Measurements from ENCODE around the gene KEAP1.
A peak's percentile ranks its signal among the peaks of the same experiment; 100 is the strongest.
"Not testable (repeated sequence)": the region's sequence is repeated elsewhere in the genome, so short reads cannot be mapped to it uniquely, and the experiment has no call there.

KEAP1 gene

DNA sequence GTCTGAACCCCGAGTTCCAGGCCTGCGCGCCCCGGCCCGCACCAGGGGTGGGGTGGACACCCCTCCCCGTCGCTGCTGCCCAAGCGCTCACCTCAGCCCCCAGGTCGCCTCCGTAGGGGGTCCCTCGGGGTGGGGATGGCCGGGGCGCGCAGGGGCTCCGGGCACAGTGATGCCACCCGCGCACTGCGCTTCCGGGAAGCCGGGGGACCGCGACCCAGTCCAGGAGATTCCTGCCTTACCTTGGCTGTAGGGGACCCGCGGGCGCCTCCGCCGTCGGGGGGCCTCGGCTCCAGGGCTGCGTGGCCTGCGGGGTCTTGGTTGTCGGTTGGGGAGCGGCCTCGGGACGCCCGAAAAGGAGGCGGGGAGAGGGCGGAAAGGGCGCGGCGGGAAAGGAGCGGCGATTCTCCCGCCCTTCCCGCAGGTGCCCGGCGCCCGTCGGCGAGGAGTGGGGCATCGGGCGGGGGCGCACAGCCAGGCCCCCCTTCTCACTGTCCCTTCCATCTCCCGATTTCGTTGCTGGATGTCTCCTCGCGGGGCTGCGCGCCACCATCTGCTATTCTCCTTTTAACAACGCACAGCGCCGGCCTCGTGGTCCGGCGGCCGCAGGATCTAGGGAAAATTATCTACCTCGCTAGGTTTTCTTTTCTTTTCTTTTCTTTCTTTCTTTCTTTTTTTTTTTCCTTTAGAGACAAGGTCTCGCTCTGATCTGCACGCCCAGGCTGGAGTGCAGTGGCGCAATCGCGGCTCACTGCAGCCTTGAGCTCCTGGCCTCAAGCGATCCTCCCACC lies at the start of gene KEAP1:
TSS of gene KEAP1 (minus strand) at position 355 of the 788 bp plus-strand sequence. CDS start 3,323 bp downstream, outside the sequence.
- DNase-seq: peak; percentile 39

DNA sequence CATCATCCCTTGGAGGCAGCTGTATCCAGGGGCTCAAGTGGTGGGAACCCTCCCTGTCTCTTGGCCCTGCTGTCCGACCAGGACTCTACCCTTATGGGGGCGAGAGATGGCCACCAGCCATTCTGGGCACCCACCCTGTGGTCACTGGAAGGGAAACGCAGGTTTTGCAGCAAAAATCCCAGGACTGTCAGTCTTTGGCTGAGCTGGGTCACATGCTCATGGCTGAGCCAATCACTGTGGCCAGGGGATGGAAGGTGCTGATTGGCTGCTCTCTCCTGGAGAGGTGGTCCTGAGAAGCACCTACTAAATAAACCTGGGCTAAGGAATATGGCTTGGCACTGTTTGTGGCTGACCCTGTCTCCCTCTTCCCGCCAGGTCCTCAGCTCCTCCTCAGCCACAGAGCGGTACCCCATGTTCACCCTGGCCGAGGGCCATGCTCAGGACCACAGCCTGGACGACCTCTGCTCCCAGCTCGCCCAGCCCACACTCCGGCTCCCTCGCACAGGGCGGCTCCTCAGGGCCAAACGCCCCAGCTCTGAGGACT lies 49.4 kb upstream of the KEAP1 start:
- DNase-seq: no peak

DNA sequence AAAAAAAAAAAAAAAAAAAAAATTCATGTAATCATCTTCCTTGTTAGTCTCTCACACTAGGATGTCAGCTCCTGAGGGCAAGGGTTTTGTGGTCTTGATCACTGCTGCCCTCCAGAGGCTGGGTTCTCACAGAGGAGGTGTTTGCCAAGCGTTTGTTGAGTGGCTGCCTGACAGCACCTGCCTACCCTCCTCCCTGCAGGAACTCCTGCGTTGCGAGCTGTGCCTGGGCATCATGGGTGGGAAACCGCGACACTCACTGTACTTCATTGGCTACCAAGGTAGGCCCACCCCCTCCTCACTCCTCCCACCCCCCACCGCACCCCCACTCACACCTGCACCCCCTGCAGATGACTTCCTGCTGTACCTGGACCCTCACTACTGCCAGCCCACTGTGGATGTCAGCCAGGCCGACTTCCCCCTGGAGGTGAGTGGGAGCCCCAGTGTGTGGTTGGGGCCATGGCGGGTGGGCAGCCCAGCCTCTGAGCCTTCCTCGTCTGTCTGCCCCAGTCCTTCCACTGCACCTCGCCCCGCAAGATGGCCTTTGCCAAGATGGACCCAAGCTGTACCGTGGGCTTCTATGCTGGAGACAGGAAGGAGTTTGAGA lies 48.6 kb upstream of the KEAP1 start:
- no peak for DNase-seq

DNA sequence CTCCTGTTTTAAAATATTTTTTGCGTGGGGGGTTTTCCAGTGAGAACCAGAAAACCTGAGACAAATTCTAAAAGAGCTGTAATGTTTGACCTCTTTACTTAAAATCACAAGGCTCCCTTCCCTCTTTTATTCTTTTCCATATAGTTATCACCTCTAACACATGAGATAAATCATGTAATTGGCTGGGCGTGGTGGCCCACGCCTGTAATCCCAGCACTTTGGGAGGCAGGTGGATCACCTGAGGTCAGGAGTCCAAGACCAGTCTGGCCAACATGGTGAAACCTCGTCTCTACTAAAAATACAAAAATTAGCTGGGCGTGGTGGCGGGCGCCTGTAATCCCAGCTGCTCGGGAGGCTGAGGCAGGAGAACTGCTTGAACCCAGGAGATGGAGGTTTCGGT lies 47.9 kb upstream of the KEAP1 start:
- not testable (repeated sequence) for DNase-seq

DNA sequence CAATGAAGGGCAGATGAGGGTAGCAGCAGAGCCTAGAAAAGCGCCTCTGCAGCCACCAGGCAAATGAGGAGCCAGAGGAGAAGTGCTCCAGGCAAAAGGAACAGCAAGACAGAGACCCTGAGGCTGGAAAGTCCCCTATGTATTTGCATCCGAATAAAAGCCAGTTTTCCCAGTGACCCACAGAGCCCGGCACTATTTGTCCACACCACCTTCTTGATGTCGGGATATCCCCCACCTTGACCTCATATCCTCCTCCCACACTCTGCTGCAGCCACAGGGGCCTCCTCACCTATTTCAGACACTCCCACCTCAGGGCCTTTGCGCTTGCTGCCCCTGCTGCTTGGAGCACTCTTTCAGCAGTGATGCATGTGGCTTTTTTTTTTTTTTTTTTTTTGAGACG lies 47.2 kb upstream of the KEAP1 start:
- no peak for DNase-seq

DNA sequence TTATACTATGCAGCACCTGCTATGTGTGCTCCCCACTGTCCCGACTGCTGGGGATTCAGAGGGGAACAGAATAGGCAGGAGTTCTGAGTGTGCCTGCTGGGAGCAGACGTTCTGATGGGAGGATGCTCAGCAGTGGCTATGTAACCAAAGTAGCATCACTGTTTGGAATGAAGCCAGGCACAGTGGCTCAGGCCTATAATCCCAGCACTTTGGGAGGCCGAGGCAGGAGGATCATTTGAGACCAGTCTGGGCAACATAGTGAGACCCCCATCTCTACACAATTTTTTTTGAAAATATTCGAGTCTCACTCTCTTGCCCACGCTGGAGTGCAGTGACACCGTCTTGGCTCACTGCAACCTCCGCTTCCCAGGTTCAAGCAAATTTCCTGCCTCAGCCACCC lies 46.6 kb upstream of the KEAP1 start:
- DNase-seq: no peak

DNA sequence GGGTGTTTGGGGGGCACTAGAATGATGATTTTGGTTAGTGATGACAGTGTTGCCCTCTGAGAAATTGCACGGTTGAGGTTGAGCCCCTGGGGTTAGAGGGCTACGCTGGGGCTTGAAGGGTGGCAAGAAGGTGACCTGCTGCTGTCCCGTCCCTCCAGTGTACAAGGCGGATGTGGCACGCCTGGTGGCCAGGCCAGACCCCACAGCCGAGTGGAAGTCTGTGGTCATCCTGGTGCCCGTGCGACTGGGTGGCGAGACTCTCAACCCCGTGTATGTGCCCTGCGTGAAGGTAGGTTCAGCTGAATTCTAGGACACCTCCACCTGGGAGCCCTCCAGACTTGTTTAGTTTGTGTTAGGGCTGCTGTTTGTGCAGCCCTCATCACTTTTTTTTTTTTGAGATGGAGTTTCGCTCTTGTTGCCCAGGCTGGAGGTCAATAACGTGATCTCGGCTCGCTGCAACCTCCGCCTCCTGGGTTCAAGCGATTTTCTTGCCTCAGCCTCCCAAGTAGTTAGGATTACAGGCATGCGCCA lies 45.7 kb upstream of the KEAP1 start:
- no peak for DNase-seq

DNA sequence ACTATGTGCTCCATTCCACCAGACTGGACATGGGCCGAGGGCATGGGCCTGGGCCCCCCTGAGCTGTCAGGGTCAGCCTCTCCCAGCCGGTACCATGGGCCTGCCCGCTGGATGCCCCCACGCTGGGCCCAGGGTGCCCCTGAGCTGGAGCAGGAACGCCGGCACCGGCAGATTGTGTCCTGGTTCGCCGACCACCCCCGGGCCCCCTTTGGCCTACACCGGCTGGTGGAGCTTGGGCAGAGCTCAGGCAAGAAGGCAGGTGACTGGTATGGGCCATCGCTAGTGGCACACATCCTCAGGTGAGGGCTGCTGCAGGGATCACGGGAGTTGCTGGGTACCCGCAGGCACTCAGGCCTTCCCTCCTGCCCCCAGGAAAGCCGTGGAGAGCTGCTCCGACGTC lies 43.7 kb upstream of the KEAP1 start:
- no peak for DNase-seq

DNA sequence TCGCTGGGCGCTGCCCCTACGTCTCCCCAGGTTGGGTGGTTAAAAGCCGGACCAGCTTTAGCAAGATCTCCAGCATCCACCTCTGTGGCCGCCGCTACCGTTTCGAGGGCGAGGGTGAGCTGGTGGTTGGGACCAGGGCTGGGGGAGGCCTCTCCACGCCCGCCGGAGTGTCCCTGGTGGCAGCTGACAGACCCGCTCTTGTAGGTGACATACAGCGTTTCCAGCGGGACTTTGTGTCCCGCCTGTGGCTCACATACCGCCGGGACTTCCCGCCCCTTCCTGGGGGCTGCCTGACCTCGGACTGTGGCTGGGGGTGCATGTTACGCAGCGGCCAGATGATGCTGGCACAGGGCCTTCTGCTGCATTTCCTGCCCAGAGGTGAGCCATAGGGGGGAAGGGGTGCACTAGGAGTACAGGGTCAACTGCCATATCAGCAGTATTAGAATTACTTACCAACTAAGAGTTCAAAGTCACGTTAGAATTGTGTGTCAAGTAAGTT lies 41.6 kb upstream of the KEAP1 start:
- DNase-seq: no peak

DNA sequence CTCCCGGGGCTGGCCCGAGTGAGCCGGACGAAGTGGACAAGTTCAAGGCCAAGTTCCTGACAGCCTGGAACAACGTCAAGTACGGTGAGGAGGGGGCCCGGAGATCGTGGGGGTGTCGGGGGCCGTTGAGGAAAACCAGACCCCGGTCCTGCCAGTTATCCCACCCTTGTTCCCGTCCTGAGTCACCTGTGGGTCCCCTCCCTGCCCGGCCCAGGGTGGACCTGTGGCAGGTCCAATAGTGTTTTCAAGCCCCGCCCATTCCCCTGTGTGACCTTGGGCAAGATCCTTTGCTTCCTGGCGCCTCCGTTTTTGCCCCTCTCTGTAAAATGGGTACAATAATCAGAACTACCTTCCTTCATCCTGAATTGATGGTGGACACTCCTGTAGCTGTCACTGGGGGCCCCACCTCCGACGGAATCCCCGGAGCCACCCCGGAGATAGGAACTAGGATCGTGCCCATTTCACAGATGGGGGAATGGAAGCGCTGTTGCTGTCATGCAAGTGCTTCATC lies 41.1 kb upstream of the KEAP1 start:
- DNase-seq: no peak

DNA sequence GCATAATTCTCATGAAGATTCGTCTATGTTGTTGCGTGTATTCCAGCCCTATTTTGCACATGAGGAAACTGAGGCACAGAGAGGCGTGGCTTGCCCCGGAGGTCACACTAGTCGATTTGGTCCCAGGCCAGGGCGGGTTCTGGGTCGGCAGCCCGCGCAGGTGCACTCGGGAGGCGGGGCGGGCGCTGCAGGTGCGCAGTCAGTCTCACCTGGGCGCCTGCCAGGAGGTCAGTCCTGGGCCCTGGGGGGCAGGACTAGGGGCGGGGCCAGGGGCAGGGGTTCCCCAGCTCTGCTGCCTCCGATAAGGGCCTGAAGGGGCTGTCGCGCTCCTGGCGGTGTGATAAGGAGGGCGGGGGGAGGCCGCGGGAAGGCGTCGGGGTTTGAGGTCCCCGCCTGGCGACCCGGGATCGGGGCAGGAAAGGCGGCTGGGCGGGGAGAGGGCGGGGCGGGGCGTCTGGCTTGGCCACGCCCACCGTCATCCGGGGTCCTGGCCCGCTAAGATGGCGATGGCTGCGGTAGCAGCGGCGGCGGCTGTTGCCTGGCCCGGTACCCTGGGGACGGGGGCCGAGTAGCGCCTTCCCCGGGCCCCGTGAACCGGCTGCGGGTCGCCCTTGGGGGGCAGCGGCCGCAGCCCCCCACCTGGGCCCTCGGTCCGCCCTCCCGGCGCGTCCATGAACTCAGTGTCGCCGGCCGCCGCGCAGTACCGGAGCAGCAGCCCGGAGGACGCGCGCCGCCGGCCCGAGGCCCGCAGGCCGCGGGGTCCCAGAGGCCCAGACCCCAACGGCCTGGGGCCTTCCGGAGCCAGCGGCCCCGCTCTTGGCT lies 40.5 kb upstream of the KEAP1 start, which contains the start of gene ATG4D:
TSS of gene ATG4D (plus strand) at position 485 of the 822 bp plus-strand sequence. CDS start at position 672, 187 bp downstream.
- DNase-seq: peak; percentile 55

DNA sequence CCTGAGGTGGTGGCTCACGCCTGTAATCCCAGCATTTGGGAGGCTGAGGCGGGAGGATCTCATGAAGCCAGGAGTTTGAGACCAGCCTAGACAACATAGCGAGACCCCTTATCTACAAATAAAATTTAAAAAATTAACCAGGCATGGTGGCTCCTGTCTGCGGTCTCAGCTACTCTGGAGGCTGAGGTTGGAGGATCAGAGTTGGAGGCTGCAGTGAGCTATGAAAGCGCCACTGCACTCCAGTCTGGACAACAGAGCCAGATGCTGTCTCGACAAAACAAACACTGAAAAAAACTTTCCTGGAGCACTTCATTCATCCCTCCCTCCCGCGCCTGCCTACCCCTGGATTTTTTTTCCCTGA lies 39.9 kb upstream of the KEAP1 start:
- DNase-seq: no peak

DNA sequence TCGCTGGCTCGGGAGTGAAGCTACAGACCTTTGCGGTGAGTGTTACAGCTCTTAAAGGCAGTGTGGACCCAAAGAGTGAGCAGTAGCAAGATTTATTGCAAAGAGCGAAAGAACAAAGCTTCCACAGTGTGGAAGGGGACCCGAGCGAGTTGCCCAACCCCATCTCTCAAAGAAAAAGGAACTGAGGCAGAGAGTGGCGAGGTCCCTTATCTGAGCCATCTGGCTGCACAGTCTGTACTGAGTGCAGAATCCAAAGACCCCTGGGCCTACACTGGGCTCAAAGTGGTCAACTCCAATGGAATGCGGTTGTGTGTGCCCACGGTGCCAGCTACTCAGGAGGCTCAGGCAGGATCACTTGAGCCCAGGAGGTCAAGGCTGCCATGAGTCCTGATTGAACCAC lies 35.9 kb upstream of the KEAP1 start:
- DNase-seq: not testable (repeated sequence)

DNA sequence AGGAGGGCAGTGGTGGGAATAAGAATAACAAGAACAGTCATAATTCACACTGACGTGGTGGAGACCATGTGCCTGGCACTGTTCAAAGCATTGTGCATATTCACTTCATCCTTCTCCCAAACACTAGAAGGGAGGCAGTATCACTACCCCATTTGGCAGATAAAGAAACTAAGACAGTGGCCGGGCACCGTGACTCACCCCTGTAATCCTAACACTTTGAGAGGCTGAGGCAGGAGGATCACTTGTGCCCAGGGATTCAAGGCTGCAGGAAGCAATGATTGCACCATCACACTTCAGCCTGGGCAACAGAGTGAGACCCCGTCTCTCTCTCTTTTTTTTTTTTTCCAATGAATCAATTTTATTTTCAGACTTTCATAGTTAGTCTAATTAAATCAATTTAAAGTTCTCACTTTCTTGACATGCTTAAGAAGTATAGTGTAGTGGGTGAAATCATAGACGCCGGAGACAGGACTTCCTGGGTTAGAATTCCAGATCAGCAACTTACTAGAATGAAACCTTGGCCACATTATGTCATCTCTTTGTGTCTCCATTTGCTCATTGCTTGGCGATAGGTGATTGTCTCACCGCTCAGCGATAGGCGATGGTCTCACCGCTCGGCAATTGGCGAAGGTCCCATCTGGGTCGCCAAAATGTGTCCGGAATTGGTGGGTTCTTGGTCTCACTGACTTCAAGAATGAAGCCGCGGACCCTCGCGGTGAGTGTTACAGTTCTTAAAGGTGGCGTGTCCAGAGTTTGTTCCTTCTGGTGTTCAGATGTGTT lies 35.2 kb upstream of the KEAP1 start:
- DNase-seq: no peak

DNA sequence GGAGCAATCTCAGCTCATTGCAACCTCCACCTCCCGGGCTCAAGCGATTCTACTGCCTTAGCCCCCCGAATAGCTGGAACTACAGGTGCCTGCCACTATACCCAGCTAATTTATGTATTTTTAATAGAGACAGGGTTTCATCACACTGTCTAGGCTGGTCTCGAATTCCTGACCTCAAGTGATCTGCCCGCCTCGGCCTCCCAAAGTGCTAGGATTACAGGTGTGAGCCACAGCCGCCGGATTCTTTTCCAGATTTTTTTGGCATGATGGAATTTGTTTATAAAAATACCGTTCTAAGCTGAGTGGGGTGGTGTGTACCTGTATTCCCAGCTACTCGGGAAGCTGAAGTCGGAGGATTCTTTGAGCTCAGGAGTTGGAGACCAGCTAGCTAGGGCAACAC lies 34.5 kb upstream of the KEAP1 start:
- no peak for DNase-seq

DNA sequence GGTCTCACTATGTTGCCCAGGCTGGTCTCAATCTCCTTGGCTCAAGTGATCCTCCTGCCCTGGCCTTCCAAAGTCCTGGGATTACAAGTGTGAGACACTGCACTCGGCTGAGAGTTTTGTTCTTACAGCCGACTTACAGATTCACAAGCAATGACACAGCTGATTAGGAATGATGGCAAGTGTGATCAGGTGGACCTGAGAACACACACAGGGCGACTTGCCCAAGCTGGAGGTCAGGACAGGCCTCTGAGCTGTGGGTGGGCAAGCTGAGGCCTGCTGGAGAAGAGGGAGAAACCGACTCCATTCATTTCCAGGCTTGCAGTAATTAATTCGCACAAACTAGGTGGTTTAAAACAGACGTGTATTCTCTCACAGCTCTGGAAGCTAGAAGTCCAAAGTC lies 32.5 kb upstream of the KEAP1 start:
- no peak for DNase-seq

DNA sequence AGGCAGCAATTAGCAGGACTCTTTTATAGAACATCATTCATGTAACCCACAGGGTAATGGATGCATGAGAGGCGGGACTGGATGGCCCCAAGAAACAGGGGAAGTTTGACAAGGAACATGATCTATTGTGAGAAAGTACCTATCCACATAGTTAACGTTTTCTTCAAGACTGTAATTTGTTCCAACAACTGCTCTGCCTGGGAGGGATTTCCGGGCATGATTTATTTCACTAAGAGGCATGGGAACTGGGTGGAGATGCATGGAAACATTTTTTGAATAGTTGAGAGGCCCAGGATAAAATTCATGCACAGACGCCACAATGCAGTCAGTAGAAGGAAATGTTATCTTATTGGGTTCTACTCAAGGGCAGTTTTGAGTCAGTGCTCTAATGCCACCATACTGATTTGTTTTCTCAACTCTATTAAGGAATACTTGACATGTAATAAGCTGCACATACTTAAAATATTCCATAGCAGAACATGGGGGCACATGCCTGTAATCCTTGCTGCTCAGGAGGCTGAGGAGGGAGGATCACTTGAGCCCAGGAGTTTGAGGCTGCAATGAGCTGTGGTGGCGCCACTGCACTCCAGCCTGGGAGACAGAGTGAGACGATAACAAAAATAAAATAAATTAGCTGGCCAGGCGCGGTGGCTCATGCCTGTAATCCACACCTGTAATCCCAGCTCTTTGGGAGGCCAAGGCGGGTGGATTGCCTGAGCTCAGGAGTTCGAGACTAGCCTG lies 30.7 kb upstream of the KEAP1 start:
- DNase-seq: no peak

DNA sequence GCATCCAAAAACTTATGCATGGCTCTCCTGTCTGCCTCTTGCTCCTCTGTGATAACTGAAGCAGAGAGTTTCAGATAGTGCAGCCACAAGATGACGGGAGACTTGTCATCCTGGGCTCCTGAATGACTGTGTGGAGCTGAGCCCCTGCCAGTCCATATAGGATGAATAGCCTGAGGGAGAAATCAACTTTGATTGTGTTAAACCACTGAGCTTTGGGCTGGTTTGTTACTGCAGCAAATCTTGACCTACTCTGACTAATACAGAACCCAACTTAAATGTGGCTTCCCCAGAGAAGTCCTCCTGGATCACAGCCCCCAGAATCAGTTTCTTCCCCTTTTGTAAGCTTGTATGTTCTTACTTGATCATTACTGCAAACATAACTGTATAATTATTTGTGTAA lies 29.3 kb upstream of the KEAP1 start:
- no peak for DNase-seq

DNA sequence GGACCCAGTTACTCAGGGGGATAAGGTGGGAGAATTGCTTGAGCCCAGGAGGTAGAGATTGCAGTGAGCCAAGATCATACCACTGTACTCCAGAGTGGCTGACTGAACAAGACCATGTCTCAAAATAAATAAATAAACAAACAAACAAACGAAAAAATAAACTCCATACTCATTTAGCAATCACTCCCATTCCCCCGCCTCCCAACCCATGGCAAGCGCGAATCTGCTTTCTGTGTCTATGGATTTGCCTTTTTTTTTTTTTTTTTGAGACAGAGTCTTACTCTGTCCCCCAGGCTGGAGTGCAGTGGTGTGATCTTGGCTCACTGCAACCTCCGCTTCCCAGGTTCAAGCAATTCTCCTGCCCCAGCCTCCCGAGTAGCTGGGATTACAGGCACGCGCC lies 23.7 kb upstream of the KEAP1 start:
- DNase-seq: not testable (repeated sequence)

DNA sequence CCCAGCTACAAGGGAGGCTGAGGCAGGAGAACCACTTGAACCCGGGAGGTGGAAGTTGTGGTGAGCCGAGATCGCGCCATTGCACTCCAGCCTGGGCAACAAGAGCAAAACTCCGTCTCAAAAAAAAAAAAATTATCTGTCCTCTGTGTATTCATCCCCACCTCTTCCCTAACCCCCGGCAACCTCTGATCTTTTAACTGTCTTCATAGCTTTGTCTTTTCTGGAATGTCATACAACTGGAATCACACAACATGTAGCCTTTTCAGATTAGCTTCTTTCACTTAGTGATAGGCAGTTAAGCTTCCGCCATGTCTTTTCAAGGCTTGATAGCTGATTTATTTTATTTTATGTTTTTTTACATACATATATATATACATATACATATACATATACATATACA lies 22.5 kb upstream of the KEAP1 start:
- no peak for DNase-seq

DNA sequence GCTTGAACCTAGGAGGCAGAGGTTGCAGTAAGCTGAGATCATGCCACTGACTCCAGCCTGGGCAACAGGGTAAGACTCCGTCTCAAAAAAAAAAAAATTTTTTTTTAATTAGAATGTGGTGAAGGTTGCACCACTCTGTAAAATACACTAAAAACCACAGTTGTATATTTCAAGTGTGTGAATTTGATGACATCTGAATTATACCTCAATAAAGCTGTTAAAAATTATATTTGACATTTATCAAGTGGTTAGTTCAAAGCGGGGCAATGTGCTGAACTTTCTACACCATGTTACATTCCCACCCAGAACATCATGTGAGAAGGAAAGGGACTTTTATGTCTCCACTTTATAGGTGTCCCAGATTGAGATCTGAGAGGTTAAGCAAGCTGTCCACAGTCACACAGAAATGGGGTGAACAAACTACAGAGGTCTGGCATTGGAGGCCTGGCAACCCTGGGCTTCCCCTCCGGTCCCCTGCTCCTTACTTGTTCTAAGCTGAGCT lies 20.0 kb upstream of the KEAP1 start:
- DNase-seq: no peak
